GDM1 (cell line): Measurements from ENCODE around the gene RALB.
"Not testable (repeated sequence)": the region's sequence is repeated elsewhere in the genome, so short reads cannot be mapped to it uniquely, and the experiment has no call there.

Experiments
- DNase-seq: peaks from one replicate; lab custom pipeline; 2025; lab: John Stamatoyannopoulos, UW

Gene RALB

GRCh38 chr2:120224735-120225548, 27.7 kb upstream of the RALB start:
- DNase-seq: no peak

GRCh38 chr2:120225549-120226065, 27.0 kb upstream of the RALB start:
- no peak for DNase-seq

GRCh38 chr2:120226316-120226715, 26.3 kb upstream of the RALB start:
- DNase-seq: no peak

- no peak for DNase-seq
These were observed 25.3 kb upstream of the RALB start for GRCh38 chr2:120227111-120227991.

- no peak for DNase-seq
These were observed 24.1 kb upstream of the RALB start for GRCh38 chr2:120228503-120228902.

- DNase-seq: no peak
These were observed 23.3 kb upstream of the RALB start for GRCh38 chr2:120229341-120229740.

GRCh38 chr2:120230515-120231471, 21.9 kb upstream of the RALB start:
- no peak for DNase-seq

- DNase-seq: no peak
These were observed 21.1 kb upstream of the RALB start for GRCh38 chr2:120231564-120231973.

GRCh38 chr2:120231974-120232635, 20.5 kb upstream of the RALB start:
- DNase-seq: no peak

GRCh38 chr2:120233292-120233691, 19.4 kb upstream of the RALB start:
- DNase-seq: no peak

GRCh38 chr2:120235158-120235557, 17.5 kb upstream of the RALB start:
- not testable (repeated sequence) for DNase-seq

- no peak for DNase-seq
These were observed 17.0 kb upstream of the RALB start for GRCh38 chr2:120235681-120236080.

GRCh38 chr2:120236316-120236715, 16.3 kb upstream of the RALB start:
- no peak for DNase-seq

GRCh38 chr2:120236791-120237190, 15.9 kb upstream of the RALB start:
- DNase-seq: no peak

GRCh38 chr2:120237491-120237902, 15.2 kb upstream of the RALB start:
- DNase-seq: no peak

GRCh38 chr2:120238728-120239487, 13.7 kb upstream of the RALB start:
- DNase-seq: no peak

- DNase-seq: no peak
These were observed 13.0 kb upstream of the RALB start for GRCh38 chr2:120239488-120240287.

- DNase-seq: no peak
These were observed 11.7 kb upstream of the RALB start for GRCh38 chr2:120240901-120241429.

GRCh38 chr2:120241684-120242083, 11.0 kb upstream of the RALB start:
- no peak for DNase-seq
